CD4-positive, alpha-beta T cell treated with Interleukin-2 at 100 ng/mL for 4 hours (primary cell): ENCODE data around the gene C2orf76.
"Not testable (repeated sequence)": the region's sequence is repeated elsewhere in the genome, so short reads cannot be mapped to it uniquely, and the experiment has no call there.

Experiments used
- DNase-seq: peaks from one replicate; pipeline ENCODE4 v3.0.0-alpha.2; 2020; ENCODE audit warnings: low spot score

Gene C2orf76

DNA sequence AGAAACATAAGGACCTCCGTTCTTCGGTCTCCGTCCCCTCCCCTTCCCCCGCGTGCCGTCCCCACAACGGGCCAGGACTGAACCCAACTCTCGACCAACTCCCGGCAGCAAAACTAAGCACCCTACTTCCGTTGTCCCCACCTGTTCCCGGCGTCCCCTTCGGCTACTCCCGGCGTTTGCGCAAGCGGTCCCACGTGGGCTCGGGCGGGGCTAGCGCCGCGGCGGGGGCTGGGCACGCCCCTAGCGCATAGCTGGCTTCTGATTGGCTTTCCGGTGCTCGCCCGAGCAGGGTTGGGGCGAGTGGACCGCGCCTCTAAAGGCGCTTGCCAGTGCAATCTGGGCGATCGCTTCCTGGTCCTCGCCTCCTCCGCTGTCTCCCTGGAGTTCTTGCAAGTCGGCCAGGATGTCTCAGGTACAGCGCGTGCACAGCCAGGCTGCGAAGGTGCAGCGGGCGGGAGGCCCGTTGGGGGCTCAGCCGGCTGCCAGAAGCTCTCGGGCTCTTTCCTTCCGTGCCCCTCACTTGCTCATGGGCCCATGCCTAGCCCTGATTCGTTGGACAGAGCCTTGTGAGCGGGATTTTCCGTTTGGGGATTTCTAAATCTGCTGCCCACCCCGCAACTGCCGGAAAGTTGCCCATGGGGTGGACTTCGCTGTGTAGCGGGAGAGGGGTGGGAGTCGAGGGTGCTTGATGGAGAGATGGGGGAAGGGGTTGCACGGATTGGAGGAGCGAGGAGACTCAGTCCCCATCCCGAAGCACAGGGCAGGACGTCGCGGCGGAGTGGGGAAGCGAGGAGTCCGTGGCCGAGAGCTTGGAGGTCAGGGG is at the start of gene C2orf76, which contains the start of gene DBI:
Gene C2orf76 (minus strand): TSS at position 186 of the 823 bp plus-strand sequence. CDS start 26,875 bp downstream, outside the sequence.
Gene DBI (plus strand): TSS at position 329 of the 823 bp plus-strand sequence. CDS start 75 bp downstream, at position 404.
- peak; percentile 91 for DNase-seq

DNA sequence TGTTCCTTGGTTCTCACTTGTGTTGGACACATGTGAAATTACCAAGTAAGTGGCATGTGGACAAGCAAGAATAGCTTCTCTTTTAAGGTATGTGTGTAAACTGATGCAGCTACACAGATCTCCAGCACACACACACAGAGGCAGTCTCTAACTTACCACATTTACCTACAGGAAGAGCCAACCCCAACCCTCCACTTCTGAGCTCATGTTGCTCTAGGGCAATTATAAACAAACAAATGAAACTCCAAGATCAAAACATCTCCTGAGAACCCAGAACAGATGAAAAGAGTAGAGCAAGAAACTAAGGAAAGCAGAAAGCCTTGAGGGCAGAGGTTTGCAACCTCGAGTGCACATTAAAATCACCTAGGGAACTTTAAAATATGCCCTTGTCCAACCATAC is 49.0 kb upstream of the C2orf76 start:
- no peak for DNase-seq

- DNase-seq: no peak
Observed at GRCh38 chr2:119414894-119415293, 48.3 kb upstream of the C2orf76 start.

DNA sequence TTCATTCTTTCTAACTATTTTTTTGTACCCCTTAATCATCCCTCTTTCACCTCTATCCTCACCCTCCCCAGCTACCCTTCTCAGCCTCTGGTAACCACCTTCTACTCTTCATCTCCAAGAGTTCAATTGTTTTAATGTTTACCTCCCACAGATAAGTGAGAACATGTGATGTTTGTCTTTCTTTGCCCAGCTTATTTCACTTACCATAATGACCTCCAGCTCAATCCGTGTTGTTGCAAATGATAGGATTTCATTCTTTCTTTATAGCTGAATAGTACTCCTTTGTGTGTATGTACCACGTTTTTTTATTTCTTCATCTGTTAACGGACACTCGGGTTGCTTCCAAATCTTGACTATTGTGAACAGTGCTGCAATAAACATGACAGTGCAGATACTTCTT is 42.9 kb upstream of the C2orf76 start:
- DNase-seq: no peak

DNA sequence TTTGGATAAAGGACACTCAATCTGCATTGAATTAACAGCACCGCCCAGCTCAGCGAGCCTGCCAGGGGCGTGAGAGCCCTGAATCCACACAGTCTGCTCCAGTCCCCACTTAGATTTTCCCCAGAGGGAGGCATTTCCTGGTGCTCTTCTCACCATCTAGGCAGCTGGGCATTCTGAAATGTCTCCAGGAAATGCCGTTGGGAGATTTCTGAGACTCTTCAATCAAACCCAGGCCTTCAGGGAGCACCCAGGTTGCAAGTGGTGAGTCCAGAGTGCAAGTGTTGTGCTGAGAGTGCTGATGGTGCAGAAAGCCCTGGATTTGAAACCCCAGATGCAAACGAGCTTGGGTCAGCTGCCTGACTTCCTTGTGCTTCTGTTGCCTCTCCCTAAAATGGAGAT is 41.6 kb upstream of the C2orf76 start:
- no peak for DNase-seq

DNA sequence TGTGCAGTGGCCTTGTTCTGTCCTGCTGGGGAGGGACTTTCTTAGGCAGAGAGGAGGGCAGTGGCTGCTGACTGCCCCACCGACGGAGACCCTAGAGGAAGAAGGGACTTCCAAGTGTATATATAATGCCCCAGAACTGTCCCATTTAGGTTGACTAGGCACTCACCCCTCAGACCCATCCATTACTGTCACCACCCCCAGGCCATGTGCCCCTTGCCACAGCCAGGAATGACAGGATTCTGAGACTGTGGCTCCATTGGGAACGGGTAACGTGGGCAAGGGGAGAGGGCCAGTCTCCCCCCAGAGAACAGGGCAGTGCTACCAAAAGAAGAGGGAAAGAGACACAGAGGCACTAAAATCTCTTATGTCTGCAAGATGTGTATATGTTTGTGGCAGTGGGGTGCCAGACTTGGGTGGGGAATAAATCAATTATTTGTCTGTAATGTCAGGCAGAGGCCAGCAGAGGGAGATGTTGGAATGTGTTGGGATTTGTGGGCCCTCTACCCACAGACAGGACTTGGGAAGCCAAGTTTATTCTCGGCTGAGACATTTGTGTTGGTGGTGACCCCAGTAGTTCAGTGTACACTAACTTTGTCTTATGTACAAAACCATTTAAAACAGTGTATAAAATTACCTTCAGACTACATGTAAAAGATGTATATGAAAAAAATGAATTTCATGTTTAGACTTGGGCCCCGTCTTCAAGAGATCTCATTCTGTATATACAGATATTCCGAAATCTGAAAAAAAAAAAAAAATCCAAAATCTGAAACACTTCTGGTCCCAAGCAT is 41.0 kb upstream of the C2orf76 start:
- peak; percentile 26 for DNase-seq

DNA sequence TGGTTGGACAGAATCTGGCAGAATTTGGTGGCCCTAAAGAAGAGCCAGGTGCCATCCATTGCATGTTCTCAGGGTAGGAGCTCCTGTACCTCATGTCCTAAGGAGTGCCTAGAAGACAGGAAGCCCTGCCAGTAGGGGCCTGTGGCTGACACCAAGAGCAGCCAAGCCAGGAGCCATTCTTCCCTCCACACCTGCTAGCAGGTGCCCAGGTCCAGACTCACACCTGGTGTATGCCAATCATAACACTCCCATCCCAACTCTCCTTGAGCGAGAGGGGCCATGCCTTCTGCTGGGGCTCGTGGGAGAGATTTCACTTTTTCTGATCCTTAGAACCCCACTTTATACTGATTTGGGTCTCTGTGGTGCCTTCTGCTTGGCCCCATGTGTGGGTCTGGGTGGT is 38.5 kb upstream of the C2orf76 start:
- no peak for DNase-seq

GRCh38 chr2:119403618-119404017 is 37.0 kb upstream of the C2orf76 start:
- DNase-seq: not testable (repeated sequence)

DNA sequence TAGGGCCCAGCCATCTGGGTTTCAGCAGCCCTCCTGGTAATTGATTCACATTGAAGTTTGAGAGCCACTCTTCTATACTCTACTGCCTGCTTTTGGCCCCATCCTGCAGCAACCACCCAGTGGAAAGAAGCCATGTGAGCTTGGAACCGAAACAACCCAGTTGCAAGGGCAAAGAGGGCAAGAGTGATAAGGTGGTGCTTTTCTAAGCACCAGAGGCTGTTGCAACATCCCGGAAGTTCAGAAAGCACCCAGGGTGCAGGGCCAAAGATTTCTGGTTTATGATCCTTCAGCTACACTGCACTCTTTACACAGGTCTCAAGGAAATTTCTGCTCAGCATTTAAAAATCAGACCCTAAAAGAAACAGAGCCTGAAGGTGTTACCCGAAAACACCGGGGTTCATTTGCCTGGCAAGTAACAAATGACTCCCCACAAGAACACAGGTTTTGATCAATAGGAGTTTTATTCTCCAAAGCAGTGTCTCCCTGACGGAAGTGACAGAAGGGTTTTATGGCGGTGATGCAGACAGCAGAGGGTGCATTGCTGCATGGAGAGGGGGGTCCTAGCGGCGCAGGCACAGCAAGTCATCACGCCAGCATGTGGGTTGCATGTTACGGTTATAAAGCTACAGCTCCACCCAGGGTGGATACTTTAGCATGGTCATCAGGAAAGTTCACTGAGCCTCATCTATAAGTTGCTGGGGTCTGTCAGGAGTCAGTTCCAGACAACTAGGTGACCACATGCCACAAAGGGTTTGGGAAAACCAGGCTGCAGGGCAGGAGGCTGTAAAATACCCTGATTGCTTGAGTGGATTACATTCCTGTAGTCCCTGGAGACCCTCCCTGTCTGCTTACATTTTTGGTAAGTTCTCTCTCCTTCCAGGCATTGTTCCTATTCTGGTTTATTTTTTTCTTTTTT is 36.3 kb upstream of the C2orf76 start:
- DNase-seq: no peak

DNA sequence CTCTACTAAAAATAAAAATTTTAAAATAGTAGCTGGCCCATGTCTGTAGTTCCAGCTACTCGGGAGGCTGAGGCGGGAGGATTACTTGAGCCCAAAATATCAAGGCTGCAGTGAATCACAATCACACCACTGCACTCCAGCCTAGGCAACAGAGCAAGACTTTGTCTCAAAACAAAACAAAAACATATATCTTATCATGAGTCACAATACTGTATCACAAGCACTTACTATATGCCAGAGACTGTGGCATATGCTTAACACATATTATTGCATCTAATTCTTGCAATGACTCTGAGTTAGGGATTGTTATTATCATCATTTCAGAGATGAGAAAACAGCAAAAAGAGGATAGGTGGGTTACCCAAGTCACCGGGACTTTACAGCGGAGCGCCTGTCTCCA is 35.5 kb upstream of the C2orf76 start:
- DNase-seq: no peak

DNA sequence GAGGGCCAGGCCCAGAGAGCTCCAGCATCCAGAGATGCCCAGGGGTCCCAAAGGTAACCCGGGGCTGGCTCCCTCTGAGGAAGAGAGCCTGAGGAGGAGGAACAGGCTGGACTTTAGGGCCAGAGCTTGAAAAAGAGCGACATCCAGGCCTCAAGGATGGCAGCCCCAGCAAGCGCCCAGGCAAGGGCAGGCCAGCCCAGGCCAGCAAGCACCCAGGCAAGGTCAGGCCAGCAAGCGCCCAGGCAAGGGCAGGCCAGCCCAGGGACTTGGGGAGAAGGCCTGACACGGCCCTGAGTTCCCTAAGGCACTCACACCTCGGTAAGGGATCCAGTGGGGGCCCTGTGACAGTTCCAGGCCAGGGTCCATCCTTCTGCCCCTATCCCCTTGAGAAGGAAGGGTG is 30.6 kb upstream of the C2orf76 start:
- no peak for DNase-seq

DNA sequence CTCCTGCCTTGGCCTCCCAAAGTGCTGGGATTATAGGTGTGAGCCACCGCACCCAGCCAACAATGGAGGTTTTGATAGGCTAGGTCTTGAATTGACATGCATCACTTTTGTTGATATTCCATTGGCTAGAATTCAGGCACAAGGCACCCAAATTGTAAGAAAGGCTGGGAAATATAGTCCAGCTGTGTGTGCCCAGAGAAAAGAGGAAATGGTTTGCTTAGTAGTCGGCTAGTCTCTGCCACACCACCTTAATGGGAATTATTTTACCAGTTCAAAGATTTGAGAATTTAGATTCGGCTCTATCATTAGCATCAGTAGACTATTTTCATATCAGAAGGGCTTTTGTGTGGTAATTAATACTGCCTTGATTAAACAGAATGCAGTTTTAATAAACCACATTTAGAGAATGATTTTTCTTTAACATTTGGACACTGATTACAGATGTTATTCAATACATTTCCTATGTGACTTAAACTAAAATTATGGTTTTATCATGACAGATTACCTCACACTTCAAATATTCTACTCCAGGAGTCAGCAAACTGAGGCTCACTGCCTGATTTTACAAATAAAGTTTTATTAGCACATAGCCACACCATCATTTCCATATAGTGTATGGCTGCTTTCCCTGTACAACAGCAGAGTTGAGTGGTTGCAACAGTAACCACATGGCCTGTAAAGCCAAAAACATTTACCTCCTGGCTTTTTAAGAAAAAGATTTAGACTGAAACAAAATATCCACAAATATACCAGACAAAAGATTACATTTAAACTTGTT is 27.5 kb upstream of the C2orf76 start:
- no peak for DNase-seq

GRCh38 chr2:119389615-119390306 is 23.1 kb upstream of the C2orf76 start:
- DNase-seq: no peak

DNA sequence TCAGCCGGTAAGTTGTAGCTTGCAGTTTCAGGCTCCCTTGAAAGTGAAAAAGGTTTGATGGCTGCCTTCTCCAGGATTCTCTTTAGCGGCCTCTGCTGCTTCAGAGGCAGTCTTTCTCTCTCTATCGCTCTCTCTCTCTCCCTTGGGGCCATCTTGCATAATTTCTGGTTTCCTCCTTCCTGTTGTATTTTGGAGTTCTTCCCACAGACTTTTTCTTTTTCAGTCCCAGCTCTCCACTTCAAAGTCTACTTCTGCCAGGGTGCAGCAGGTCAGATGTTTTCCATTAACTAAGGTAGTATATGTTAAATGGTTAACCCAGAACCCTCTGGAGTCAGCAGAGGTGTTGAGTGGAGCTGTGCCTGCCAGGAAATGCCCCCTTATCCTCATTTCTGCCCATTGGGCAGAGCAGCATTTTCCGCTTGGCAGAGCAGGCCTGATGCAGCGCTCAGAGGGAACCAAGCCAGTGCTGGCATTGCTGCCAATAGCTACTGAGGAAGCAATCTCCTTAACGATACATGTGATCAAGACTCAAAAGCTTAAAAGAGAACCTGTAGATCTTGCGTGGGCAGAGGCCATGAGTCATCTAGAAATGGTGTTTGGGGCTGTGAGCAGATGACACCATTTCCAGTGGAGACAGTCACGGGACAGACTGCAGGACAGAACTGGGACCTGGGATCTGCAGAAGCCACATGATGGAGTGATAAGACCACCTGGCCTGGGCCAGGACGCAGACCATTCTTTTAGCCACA is 20.9 kb upstream of the C2orf76 start:
- no peak for DNase-seq

DNA sequence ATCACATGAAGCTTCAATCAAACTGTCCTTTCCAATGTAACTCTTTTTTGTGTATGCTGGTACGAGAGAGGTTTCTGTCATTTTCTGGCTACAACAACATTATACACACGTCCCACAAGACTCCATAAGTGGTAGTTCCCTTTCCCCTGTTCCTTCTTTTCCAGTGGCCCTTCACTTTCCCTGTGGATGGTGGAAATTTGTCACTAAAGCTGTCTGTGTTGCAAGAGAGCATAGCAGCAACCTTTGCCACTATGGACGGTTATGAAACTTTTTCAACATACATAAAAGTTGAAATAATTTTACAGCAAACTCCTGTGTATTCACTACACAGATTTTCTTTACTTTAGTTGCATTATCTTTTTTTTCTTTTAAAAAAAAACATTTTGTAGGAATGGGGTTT is 18.8 kb upstream of the C2orf76 start:
- DNase-seq: no peak

GRCh38 chr2:119384971-119385370 is 18.3 kb upstream of the C2orf76 start:
- no peak for DNase-seq

DNA sequence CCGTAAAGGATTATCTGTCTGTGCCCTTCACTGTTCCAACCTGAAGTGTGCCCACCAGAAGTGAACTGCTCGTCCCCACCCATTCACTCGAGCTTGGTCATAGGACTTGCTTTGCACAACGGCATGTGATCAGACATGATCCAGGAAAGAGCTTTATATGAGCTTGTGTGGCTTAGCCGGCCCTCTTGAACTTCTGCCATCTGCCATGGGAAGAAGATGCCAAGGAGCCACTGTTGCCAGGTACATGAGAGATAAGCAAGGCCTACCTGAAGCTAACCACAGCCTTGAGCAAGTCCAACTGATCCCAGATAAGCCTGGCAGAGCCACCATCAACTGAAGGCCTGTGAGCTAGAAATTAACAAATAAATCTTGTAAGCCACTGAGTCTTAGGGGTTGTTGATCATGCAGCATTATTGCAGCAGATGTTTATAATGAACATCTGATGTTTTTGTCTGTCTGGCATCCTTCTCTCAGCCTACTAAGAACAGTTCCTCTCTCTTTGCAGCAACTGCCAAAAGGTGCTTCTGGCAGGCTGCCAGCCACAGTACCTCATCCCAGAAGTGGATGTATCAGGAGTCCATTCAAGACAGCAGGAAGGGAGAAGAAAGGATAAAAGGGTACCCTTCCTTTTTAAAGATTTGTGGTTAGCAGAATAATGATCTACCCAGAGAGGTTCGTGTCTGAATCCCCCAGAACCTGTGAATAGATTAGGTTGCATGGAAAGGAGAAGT is 16.9 kb upstream of the C2orf76 start:
- DNase-seq: no peak

DNA sequence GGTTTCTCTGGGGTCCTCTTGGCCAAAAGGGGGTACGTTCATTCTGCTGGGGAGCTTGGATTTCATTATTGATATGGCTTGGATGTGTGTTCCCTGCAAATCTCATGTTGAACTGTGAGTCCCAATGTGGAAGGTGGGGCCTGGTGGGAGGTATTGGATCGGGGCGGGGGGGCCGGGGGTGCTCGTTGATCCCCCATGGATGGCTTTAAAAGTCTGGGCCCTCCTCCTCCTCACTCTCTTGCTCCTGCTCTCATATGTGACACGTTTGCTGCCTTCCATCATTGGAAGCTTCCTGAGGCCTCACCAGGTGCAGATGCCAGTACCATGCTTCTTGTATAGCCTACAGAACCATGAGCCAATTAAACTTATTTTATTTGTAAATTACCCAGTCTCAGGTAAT is 11.9 kb upstream of the C2orf76 start:
- DNase-seq: no peak

DNA sequence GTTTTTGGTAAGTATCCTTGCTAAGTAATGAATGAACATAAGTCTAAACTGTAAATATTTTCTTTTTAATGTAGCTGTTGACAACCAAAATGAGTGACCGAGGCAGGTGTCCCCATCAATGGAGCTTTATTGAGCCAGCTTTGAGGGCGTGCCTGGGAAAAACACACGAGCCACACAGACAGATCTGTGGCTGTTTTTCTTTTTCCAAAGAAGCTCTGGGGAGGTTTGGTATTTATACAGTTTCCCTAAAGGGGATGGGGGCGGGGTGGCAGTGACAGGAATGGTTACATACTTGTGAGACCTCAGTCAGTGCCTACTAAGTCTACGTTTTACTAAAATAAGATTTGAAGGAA is 11.3 kb upstream of the C2orf76 start:
- DNase-seq: no peak
